PC-3 (cell line): ENCODE data around the gene TF. TPM values are rescaled to one million over a fixed set of nuclear protein-coding genes. Genes with fewer than 3 reads are reported as not detected.

Experiments used
- ATAC-seq: fragments of 200-7000 bp; cut with Tn5 transposase; 2 replicates; pipeline ENCODE4 v1.9.1; 2020; ENCODE audit warnings: mild to moderate bottlenecking, moderate library complexity
- BruUV-seq: library from RNA; stranded (reverse); fragments of 400-500 nt; replicated peaks from 2 replicates; lab custom pipeline; 2021; lab: Mats Ljungman, UMichigan
- CTCF ChIA-PET: fragments of 300-600 bp; sonication (Branson Sonifier 250); formaldehyde crosslinking; loops from one replicate; lab custom pipeline; 2022; ENCODE audit warnings: antibody characterized with exemption; lab: Charles Lee
- POLR2A ChIA-PET: fragments of 300-600 bp; sonication (Branson Sonifier 250); formaldehyde crosslinking; loops from one replicate; lab custom pipeline; 2022; ENCODE audit warnings: antibody characterized with exemption; ENCODE audit not compliant: unreplicated experiment; lab: Charles Lee
- DNase-seq: peaks from one replicate; pipeline ENCODE4 v3.0.0-alpha.2; 2015
- H2AFZ ChIP-seq: fragments of 300-600 bp; sonication (generic); 2 replicates; pipeline ENCODE4 v1.6.0; 2016; ENCODE audit warnings: antibody characterized with exemption, low read length
- H3F3A ChIP-seq: fragments of 300-600 bp; sonication (generic); one replicate; pipeline ENCODE4 v1.6.0; 2017; ENCODE audit warnings: antibody characterized with exemption, low read length, control low read depth, mild to moderate bottlenecking; ENCODE audit not compliant: unreplicated experiment
- H3K27ac ChIP-seq: fragments of 300-600 bp; sonication (generic); 2 replicates; pipeline ENCODE4 v1.5.1; 2016; ENCODE audit warnings: mild to moderate bottlenecking, low read length
- H3K27me3 ChIP-seq: fragments of 300-600 bp; sonication (generic); 2 replicates; pipeline ENCODE4 v1.6.1; 2016; ENCODE audit warnings: low read length, mixed read lengths
- H3K36me3 ChIP-seq: fragments of 300-600 bp; sonication (generic); 2 replicates; pipeline ENCODE4 v1.6.1; 2016; ENCODE audit warnings: low read depth, mixed run types, low read length, mixed read lengths
- H3K4me1 ChIP-seq: fragments of 300-600 bp; sonication (generic); 2 replicates; pipeline ENCODE4 v1.5.1; 2016; ENCODE audit warnings: low read length; ENCODE audit not compliant: insufficient read depth
- H3K4me2 ChIP-seq: fragments of 300-600 bp; sonication (generic); 2 replicates; pipeline ENCODE4 v1.6.0; 2016; ENCODE audit warnings: low read length
- H3K4me3 ChIP-seq: fragments of 300-600 bp; sonication (generic); 2 replicates; pipeline ENCODE4 v1.5.1; 2016; ENCODE audit warnings: mild to moderate bottlenecking, low read length, mixed read lengths
- H3K79me2 ChIP-seq: fragments of 300-600 bp; sonication (generic); 2 replicates; pipeline ENCODE4 v1.6.1; 2017; ENCODE audit warnings: low read length, mixed read lengths
- H3K9ac ChIP-seq: fragments of 300-600 bp; sonication (generic); 2 replicates; pipeline ENCODE4 v1.6.0; 2016; ENCODE audit warnings: mild to moderate bottlenecking, low read length
- H3K9me2 ChIP-seq: fragments of 300-600 bp; sonication (generic); replicated peaks from 2 replicates; pipeline ENCODE4 v1.6.1; 2016; ENCODE audit warnings: mixed run types, low read length, mixed read lengths
- H3K9me3 ChIP-seq: fragments of 300-600 bp; sonication (generic); 2 replicates; pipeline ENCODE4 v1.6.1; 2016; ENCODE audit warnings: low read length, mixed read lengths
- H4K20me1 ChIP-seq: fragments of 300-600 bp; sonication (generic); 2 replicates; pipeline ENCODE4 v1.6.1; 2016; ENCODE audit warnings: low read length, mixed read lengths
- EZH2 ChIP-seq: fragments of 300-600 bp; sonication (generic); IDR thresholded peaks from one replicate; pipeline ENCODE4 v1.6.1; 2017; ENCODE audit warnings: antibody characterized with exemption, mild to moderate bottlenecking, low read length; ENCODE audit not compliant: unreplicated experiment
- EZH2phosphoT487 ChIP-seq: fragments of 300-600 bp; sonication (generic); IDR thresholded peaks from 2 replicates; pipeline ENCODE4 v1.6.1; 2018; ENCODE audit warnings: mild to moderate bottlenecking, antibody characterized with exemption, low read length, borderline replicate concordance
- intact Hi-C: fragments of 100-400 bp; cut with micrococcal nuclease; formaldehyde crosslinking; loops from 2 replicates; pipeline ENCODE4 v1.9.0; 2023
- total RNA-seq: library from RNA; depleted of rRNA; stranded (reverse); fragments of >200 nt; gene quantifications from 2 replicates; pipeline ENCODE4 v1.2.3, GENCODE V29; 2014
- TF ChIP-seq, protein P1 (sequence below): fragments of 300-600 bp; sonication (generic); conservative IDR thresholded peaks from 2 replicates; pipeline ENCODE4 v1.5.1; 2017; ENCODE audit warnings: antibody characterized with exemption, low read depth, mild to moderate bottlenecking, low read length

Gene TF
- total RNA-seq, 1 experiment from 2014 or later, result not detected

DNA sequence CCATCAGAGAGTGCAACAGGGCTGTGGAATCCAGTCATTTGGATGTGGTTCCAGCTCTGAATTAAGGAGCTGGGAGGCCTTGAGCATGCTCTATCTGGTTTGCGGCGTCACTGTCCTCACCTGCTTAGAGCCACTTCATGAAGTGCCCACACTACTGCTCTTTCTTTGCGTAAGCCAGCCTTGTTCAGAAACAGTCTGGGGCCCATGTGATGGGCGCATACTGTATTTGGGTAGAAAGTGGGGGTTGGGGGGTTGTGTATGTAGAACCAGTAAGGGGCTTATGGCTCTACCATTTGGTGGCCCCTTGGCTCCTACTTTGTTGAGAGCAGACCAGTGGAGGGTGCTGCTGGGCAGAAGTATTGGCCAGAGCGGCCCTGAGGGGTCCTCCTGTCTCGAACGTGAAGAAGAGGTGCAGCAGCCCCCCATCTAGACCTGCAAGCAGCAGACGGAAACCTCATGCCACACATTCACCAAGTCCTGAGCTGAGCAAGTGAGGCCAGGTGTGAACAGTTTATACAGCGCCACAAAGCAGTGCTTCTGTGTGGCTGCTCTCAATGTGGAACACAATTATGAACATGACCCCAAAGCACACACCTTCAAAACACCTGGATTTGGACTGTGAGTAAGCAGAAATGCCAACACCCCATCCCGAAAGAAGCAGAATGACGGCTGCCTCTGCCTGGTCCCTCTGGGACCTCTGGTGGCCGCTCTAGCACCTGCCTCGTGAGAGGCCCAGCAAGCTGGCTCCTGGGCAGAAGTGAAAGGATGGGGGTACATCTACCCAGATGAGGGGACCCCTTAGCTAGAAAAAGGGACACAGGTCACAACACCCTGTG lies 86.0 kb downstream of the TF start:
- Histone ChIP-seq H4K20me1 (no peaks in the 10 kb centered on the region), H3K4me3 (no peak overlapping the region), H2AFZ (no peak overlapping the region), H3K9me2 (no peaks in the 10 kb centered on the region), H3K27me3 (no peaks in the 10 kb centered on the region), H3K36me3 (no peaks in the 10 kb centered on the region), H3K79me2 (no peaks in the 10 kb centered on the region), H3K27ac (no peak overlapping the region), H3K9ac (no peak overlapping the region), H3K4me1 (no peaks in the 10 kb centered on the region), H3K9me3 (no peaks in the 10 kb centered on the region), H3K4me2 (no peak overlapping the region), H3F3A (no peaks in the 10 kb centered on the region)
- intact Hi-C loops, result no loop called here
- ChIA-PET POLR2A (no interaction called here), CTCF (interaction anchor here (1.0 kb wide), 1 partner anchor 14 kb away, joined by 3 read pairs; no protein-coding TSS in a partner anchor)
- no TSS peak for BruUV-seq
- ATAC-seq, result no peak
- TF ChIP-seq EZH2 (no peak), EZH2phosphoT487 (no peak)
- TF ChIP-seq, protein P1, sequence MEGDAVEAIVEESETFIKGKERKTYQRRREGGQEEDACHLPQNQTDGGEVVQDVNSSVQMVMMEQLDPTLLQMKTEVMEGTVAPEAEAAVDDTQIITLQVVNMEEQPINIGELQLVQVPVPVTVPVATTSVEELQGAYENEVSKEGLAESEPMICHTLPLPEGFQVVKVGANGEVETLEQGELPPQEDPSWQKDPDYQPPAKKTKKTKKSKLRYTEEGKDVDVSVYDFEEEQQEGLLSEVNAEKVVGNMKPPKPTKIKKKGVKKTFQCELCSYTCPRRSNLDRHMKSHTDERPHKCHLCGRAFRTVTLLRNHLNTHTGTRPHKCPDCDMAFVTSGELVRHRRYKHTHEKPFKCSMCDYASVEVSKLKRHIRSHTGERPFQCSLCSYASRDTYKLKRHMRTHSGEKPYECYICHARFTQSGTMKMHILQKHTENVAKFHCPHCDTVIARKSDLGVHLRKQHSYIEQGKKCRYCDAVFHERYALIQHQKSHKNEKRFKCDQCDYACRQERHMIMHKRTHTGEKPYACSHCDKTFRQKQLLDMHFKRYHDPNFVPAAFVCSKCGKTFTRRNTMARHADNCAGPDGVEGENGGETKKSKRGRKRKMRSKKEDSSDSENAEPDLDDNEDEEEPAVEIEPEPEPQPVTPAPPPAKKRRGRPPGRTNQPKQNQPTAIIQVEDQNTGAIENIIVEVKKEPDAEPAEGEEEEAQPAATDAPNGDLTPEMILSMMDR, result peak; percentile 18; the same call in 1 of the 2 replicates
- DNase-seq, result no peak

DNA sequence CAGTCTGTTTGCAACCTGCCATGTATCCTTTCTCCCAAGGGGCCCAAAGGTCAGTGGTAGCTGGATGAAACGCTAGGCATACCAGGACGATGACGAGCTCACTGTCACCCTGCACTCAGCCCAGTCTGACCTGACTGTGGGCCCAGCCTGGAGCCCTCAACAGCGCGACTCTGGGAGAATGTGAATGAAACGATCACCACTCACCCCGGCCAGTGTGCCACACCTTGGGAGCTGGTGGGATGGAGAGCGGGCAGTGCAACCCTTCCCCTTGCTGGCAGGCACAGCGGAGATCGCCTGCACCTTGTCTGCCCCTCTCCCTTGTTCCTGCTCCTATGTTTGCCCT lies 86.6 kb downstream of the TF start:
- no peaks in the 10 kb centered on the region for H3K79me2 ChIP-seq
- no peaks in the 10 kb centered on the region for H3K27me3 ChIP-seq
- no peak overlapping the region for H3K9ac ChIP-seq
- no peak for ATAC-seq
- no peaks in the 10 kb centered on the region for H3K9me2 ChIP-seq
- intact Hi-C loops, result no loop called here
- no peaks in the 10 kb centered on the region for H4K20me1 ChIP-seq
- no peaks in the 10 kb centered on the region for H3K36me3 ChIP-seq
- no TSS peak for BruUV-seq
- CTCF ChIA-PET, result interaction anchor here (0.5 to 1.0 kb wide), 2 partner anchors 14 to 248 kb away, joined by 3 read pairs; no protein-coding TSS in a partner anchor
- no peak overlapping the region for H2AFZ ChIP-seq
- POLR2A ChIA-PET, result no interaction called here
- no peaks in the 10 kb centered on the region for H3K4me1 ChIP-seq
- no peak overlapping the region for H3K4me2 ChIP-seq
- DNase-seq, result no peak
- H3K9me3 ChIP-seq, result no peaks in the 10 kb centered on the region
- TF ChIP-seq EZH2phosphoT487 (no peak), EZH2 (no peak)
- TF ChIP-seq, protein P1, result no peak
- H3K27ac ChIP-seq, result no peak overlapping the region
- no peaks in the 10 kb centered on the region for H3F3A ChIP-seq
- no peak overlapping the region for H3K4me3 ChIP-seq

GRCh38 chr3:133833267-133833666 lies 87.1 kb downstream of the TF start:
- H3K79me2 ChIP-seq, result no peaks in the 10 kb centered on the region
- TF ChIP-seq EZH2 (no peak), EZH2phosphoT487 (no peak)
- TF ChIP-seq, protein P1, result no peak
- no peak overlapping the region for H3K27ac ChIP-seq
- intact Hi-C loops, result no loop called here
- DNase-seq, result no peak
- CTCF ChIA-PET, result interaction anchor here (0.5 to 1.0 kb wide), 2 partner anchors 15 to 249 kb away, joined by 3 read pairs; no protein-coding TSS in a partner anchor
- H3K4me2 ChIP-seq, result no peak overlapping the region
- no peaks in the 10 kb centered on the region for H3K4me1 ChIP-seq
- no peaks in the 10 kb centered on the region for H3F3A ChIP-seq
- H2AFZ ChIP-seq, result no peak overlapping the region
- no peaks in the 10 kb centered on the region for H4K20me1 ChIP-seq
- BruUV-seq, result no TSS peak
- H3K9ac ChIP-seq, result no peak overlapping the region
- H3K36me3 ChIP-seq, result no peaks in the 10 kb centered on the region
- no peaks in the 10 kb centered on the region for H3K9me3 ChIP-seq
- no peaks in the 10 kb centered on the region for H3K27me3 ChIP-seq
- H3K9me2 ChIP-seq, result no peaks in the 10 kb centered on the region
- POLR2A ChIA-PET, result no interaction called here
- no peak for ATAC-seq
- H3K4me3 ChIP-seq, result no peak overlapping the region
